Measurements from ENCODE around the gene GPR108. TPM values are rescaled to one million over a fixed set of nuclear protein-coding genes. Genes with fewer than 3 reads are reported as not detected.

Gene GPR108
- total and polyA plus RNA-seq, 2 of the 8 experiments (the other 6 are each of a cell fraction or from before 2014, with no cell fraction given), result 34.9 to 46.0 TPM

- TF ChIP-seq KDM4A (IDR thresholded peaks at IDR 0.05; ENCODE audit: low read depth, low read length, severe bottlenecking), result no peak
- no peak for TF ChIP-seq POLR2A (IDR thresholded peaks at IDR 0.05; ENCODE audit: control extremely low read depth in 1 of 2, low read depth in 2 of 2, low read length in 2 of 2)
Measured at GRCh38 chr19:6736917-6737283, 480 bp downstream of the GPR108 start (continued).
